Erythroblast (primary cell): ENCODE results near the gene PLD5.

Experiments
- GATA1 ChIP-seq: IDR thresholded peaks from 2 replicates; pipeline ENCODE4 v1.6.1; 2011; ENCODE audit warnings: low read depth, mild to moderate bottlenecking, control low read depth, low read length, moderate library complexity
- POLR2A ChIP-seq: IDR thresholded peaks from 2 replicates; pipeline ENCODE4 v1.6.1; 2011; ENCODE audit warnings: mild to moderate bottlenecking, low read length

- TF ChIP-seq POLR2A (no peak), GATA1 (no peak)
These were observed 279.2 kb downstream of the PLD5 start for GRCh38 chr1:242245255-242245654.
